Pancreas (tissue), 10 donors: ENCODE data around the gene CAPZA1. TPM values are rescaled to one million over a fixed set of nuclear protein-coding genes. Genes with fewer than 3 reads are reported as not detected.
A peak's percentile ranks its signal among the peaks of the same experiment; 100 is the strongest.

Experiments used
- ATAC-seq, 4 donors: fragments of 200-7000 bp; cut with Tn5 transposase; one replicate each; pipeline versions ENCODE4 v1.8.0 to v1.9.1; 2020; ENCODE audit warnings: mild to moderate bottlenecking in 4 of 4, moderate library complexity in 4 of 4
- DNase-seq, 6 donors: peaks; one replicate each; pipeline ENCODE4 v3.0.0-alpha.2; 2020
- FAIRE-seq: peaks from 2 replicates; lab custom pipeline; 2012; peaks lifted over from hg19 to GRCh38; lab: Jason Lieb, UNC
- H3K27ac ChIP-seq, 4 donors: fragments of 200-600 bp; sonication (generic); 1 replicate in 3 of 4; 2 replicates in 1 of 4; pipeline versions ENCODE4 v1.5.0 to v1.8.0; 2020
- H3K27me3 ChIP-seq, 4 donors: fragments of 200-600 bp; one replicate each; pipeline ENCODE4 v1.8.0; 2021
- H3K36me3 ChIP-seq, 3 donors: fragments of 200-600 bp; sonication (generic) in 1 of 3; one replicate each; pipeline versions ENCODE4 v1.5.0 to v1.8.0; 2020 to 2021
- H3K4me1 ChIP-seq, 3 donors: fragments of 200-600 bp; one replicate each; pipeline ENCODE4 v1.8.0; 2021
- H3K4me3 ChIP-seq, 4 donors: fragments of 200-600 bp; sonication (generic) in 2 of 4; one replicate each; pipeline versions ENCODE4 v1.5.0 to v1.8.0; 2020 to 2021
- H3K9me3 ChIP-seq, 4 donors: fragments of 200-600 bp; one replicate each; pipeline ENCODE4 v1.8.0; 2021
- CTCF ChIP-seq, 4 donors: fragments of 200-600 bp; sonication (generic) in 3 of 4; IDR thresholded peaks; one replicate each; pipeline versions ENCODE4 v1.5.0 to v1.8.0; 2021; ENCODE audit warnings: antibody characterized with exemption in 4 of 4
- WGBS, 2 donors: extraction: QIAGEN DNeasy Blood & Tissue Kit; methylation state at CpG; one replicate each; pipeline ENCODE4 v1.1.7; 2013; 5-methylcytosine and 5-hydroxymethylcytosine counted together
- intact Hi-C, 3 donors: fragments of 100-400 bp; cut with DNase I; formaldehyde crosslinking; loops; one replicate each; pipeline versions ENCODE4 v1.11.1 to v1.14.2; 2022
- polyA plus RNA-seq, 2 donors: library from polyadenylated mRNA; stranded (reverse); fragments of 200-250 nt; gene quantifications; one replicate each; pipeline ENCODE4 v1.2.3, GENCODE V29; 2013
- total RNA-seq, 6 donors: library from RNA; stranded (reverse); fragmentation: NEBNext Ultra II Directional in 4 of 6; extraction: Animal tissue kit (Norgen Biotek cat#: 25700) in 4 of 6; gene quantifications; one replicate each; pipeline versions ENCODE4 v1.2.1 to v1.2.4, GENCODE V29; 2021 to 2023
- donor health status: healthy with polysubstance abuse.
- donor health status: DM: no; HTN: no; CAD: no; lungs with moderate emphysema.
- donor health status: DM: no; HTN: no; CAD: no.
- donor health status: control.
- donor health status: control.
- donor health status: Bipolar disorder and iron deficiency.
- donor health status: DM: yes; HTN: yes; CAD: no.
- donor health status: DM: no; HTN: no; CAD: no.
- donor health status: DM: no; HTN: no; CAD: no.
- donor health status: DM: yes; HTN: yes; CAD: no.

The CAPZA1 gene
- total and polyA plus RNA-seq, 8 donors = 27.2 to 60.5 (median 31.6) TPM

- no peak for TF ChIP-seq CTCF (IDR thresholded peaks at IDR 0.05)
- H3K27me3 ChIP-seq = no peaks in the 10 kb centered on the region
- peaks cover 3 to 10% (median 3%) of the 10 kb centered on the region in 3 donors for H3K36me3 ChIP-seq
- 88 to 89% methylated on average over 17 of the region's 17 CpGs for WGBS, 2 donors
- no peak overlapping the region for H3K4me3 ChIP-seq
- H3K4me1 ChIP-seq = peaks cover 8 to 58% (median 13%) of the 10 kb centered on the region in 3 donors
- DNase-seq = peak in 1 of 6 donors; percentile 46
- intact Hi-C loops = loop anchor here in 2 of 3 donors (10.0 kb wide), 2 partner anchors 77 to 197 kb away; partner anchors contain the start of gene WNT2B (in 1 of the 2)
- FAIRE-seq = no peak
- H3K9me3 ChIP-seq = no peaks in the 10 kb centered on the region
- no peak for ATAC-seq
- peak overlapping the region in 3 of 4 donors; percentile 7 to 82 (median 74) for H3K27ac ChIP-seq
Measured at GRCh38 chr1:112701227-112702066, 81.8 kb downstream of the CAPZA1 start.

- ATAC-seq (no peak), FAIRE-seq (no peak), DNase-seq (no peak)
- no peak for TF ChIP-seq CTCF (IDR thresholded peaks at IDR 0.05)
- H3K4me3 ChIP-seq = no peak overlapping the region
- no peaks in the 10 kb centered on the region for H3K27me3 ChIP-seq
- H3K9me3 ChIP-seq = no peaks in the 10 kb centered on the region
- peaks cover 8 to 58% (median 13%) of the 10 kb centered on the region in 3 donors for H3K4me1 ChIP-seq
- H3K27ac ChIP-seq = peak overlapping the region in 2 of 4 donors; percentile 2 to 74
- intact Hi-C loops = loop anchor here in 2 of 3 donors (10.0 kb wide), 2 partner anchors 77 to 197 kb away; partner anchors contain the start of gene WNT2B (in 1 of the 2)
- 70 to 79% methylated on average over 3 of the region's 3 CpGs for WGBS, 2 donors
- H3K36me3 ChIP-seq = peaks cover 3 to 4% (median 3%) of the 10 kb centered on the region in 3 donors
Measured at GRCh38 chr1:112702067-112702395, 82.4 kb downstream of the CAPZA1 start.

DNA sequence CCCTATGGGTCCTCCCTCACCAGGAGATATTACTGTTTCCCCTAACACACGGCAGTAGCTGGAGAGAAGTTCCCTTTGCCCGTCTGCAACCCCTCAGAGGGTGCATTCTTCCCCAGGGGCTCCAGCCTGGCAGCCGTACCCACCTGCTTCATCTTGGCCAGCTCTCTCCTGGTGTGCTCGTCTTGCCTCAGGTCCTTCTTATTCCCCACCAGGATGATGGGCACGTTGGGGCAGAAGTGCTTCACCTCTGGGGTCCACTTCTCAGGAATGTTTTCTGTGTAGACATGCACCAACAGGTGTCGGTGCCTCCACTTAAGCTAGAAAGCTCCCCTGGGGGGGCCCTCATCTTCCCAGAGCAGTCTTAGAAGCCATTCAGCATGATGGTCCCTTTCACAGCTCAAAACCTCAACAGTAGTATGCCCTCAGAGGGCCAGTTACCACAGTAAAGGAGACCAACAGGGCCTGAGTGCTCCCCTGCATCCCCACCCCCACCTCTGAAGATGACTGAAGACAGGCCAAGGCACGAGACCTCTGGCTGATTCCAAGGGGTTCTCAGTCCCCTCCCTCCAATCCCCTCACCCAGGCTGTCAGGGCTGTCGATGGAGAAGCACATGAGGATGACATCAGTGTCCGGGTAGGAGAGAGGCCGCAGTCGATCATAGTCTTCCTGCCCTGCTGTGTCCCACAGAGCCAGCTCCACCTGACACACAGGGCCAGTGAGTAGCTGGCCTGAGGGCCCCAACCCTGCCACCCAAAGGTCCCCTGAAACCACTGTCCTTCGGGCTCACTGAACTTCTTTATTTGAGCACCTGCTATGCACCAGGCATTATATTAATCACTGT is 83.0 kb downstream of the CAPZA1 start:
- no peak for FAIRE-seq
- no peak for TF ChIP-seq CTCF (IDR thresholded peaks at IDR 0.05)
- no peak for DNase-seq
- H3K4me3 ChIP-seq = no peak overlapping the region
- peak overlapping the region in 1 of 4 donors; percentile 2 for H3K27ac ChIP-seq
- peaks cover 2 to 4% (median 3%) of the 10 kb centered on the region in 3 donors for H3K36me3 ChIP-seq
- intact Hi-C loops = loop anchor here in 2 of 3 donors (10.0 kb wide), 2 partner anchors 78 to 198 kb away; partner anchors contain the start of gene WNT2B (in 1 of the 2)
- no peak for ATAC-seq
- H3K9me3 ChIP-seq = no peaks in the 10 kb centered on the region
- WGBS, 2 donors = 76 to 83% methylated on average over 12 of the region's 12 CpGs
- no peaks in the 10 kb centered on the region for H3K27me3 ChIP-seq
- peaks cover 8 to 60% (median 13%) of the 10 kb centered on the region in 3 donors for H3K4me1 ChIP-seq

DNA sequence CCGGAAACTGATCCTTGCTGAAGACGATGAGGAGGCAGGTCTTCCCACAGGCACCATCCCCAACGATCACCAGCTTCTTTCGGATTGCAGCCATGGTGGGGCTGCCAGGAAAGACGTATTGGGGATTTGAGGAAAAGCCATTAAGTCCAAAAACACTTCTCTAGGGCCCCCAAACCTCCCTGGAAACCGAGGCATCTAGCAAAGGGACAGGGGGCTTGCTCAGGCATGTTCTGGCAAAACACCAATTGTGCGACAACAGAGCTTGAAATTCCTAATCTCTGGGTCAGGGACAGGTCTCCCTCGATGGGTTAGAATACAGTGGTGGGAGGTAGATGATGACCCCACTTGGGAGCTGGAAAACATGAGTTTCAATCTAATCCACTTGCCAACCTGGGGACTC is 84.1 kb downstream of the CAPZA1 start:
- no peaks in the 10 kb centered on the region for H3K9me3 ChIP-seq
- WGBS, 2 donors = 75 to 77% methylated on average over 8 of the region's 8 CpGs
- DNase-seq (no peak), FAIRE-seq (no peak), ATAC-seq (no peak)
- H3K4me3 ChIP-seq = no peak overlapping the region
- intact Hi-C loops = loop anchor here in 2 of 3 donors (10.0 kb wide), 2 partner anchors 79 to 199 kb away; partner anchors contain the start of gene WNT2B (in 1 of the 2)
- TF ChIP-seq CTCF (IDR thresholded peaks at IDR 0.05) = no peak
- peaks cover 8 to 58% (median 13%) of the 10 kb centered on the region in 3 donors for H3K4me1 ChIP-seq
- H3K27ac ChIP-seq = peak overlapping the region in 1 of 4 donors; percentile 84
- H3K36me3 ChIP-seq = peaks cover 0 to 4% (median 3%) of the 10 kb centered on the region in 3 donors
- H3K27me3 ChIP-seq = no peaks in the 10 kb centered on the region
